HG03565 (cell line): Measurements from ENCODE around the gene PDCD6IP.
"Not testable (repeated sequence)": the region's sequence is repeated elsewhere in the genome, so short reads cannot be mapped to it uniquely, and the experiment has no call there.

Experiments
- ATAC-seq: cut with Tn5 transposase; IDR thresholded peaks from one replicate; pipeline ENCODE4 v1.9.1; 2021; ENCODE audit warnings: mild to moderate bottlenecking, moderate library complexity; ENCODE audit not compliant: unreplicated experiment

The PDCD6IP gene

DNA sequence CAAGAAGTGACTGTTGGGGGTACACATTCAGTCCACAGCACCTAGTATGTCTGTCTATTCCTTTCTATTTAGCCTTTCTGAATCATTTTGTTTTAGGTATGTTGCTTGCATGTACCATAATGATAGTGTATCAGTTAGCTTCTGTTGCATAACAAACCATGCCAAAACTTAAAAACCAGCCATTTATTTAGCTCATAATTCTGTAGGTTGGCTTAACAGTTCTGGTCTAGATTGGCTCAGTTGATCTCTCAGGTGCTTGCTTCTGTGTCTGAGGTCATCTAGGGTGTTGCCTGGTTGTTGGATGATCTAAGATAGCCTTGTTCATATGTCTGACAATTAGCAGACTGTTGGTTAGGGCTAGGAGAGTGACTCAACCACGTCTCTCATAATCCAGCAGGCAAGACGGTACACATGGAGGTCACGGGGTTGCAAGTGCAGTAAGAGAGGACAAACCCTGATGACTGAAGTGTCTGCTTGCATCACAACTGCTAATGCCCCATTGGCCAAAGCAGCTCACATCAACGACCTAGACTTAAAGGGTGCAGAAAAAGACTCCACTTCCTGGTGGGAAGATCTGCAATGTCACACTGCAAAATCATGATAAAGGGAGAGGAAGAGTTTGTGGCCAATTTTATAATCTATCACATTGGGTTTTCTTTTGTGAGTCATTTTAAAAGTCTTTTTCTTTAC is 6.8 kb upstream of the PDCD6IP start:
- ATAC-seq, result no peak

- ATAC-seq, result no peak
Measured at GRCh38 chr3:33792167-33792892, 6.1 kb upstream of the PDCD6IP start.

DNA sequence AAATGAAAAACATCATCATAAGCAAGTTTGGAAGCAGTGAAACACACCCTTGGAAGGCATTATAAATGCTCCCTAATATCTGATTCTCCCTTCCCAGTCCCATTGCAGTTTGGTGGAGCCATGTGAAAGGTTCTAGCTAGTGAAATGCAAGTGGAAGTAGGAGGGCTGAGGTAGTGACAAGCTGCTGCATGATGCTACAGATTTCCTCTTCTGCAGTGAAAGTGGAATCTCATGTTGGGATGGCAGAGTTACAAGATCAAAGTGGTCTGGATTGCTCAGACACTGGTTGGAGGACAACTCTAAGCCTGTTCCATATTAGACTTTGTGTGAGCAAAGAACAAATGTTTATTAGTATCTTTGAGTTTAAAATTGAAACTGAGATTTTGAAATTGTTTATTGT is 3.3 kb upstream of the PDCD6IP start:
- no peak for ATAC-seq

DNA sequence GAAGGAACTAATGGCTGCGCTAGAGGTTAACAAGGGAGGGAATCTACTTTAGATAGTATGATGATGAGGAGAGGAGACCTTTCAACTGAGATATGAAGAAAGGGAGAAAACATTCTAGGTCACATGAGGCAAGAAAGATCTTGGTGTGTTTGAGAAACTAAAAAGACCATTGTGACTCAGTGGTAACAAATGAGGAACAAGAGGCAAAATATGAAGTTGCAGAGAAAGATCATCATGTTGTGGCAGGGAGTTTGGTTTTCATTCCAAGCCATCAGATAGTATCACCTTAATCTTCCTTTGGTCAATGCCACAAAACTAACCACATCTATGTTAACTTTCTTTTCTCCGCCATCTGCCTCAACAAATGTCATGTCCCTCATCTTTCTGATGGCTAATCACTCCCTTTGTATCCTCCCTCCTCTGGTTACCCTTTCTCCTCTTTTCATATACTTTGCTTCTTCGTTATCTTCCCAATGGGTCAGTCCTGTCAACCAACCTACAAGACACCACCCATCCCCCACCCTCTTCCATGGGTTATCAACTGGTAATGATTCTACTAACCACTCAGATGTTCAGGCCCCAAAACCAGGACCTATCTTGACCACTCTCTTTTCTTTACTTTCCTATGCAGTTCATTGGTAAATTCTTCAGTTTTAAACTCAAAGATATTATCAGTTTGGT is 2.4 kb upstream of the PDCD6IP start:
- ATAC-seq, result no peak

DNA sequence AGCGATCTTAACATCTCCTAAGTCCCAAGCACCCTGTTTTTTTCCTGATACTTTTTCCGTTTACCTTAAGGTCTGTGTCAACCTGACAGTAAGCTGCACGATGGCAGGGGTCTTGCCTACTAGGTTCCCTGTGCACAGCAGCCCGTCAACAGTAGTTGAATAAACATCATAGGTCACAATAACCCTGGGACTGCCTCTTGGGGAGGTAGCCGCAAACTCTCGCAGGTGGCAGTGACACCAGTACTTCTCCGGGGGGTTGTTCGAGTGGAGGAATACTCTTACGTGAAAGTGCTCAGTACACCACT is 365 bp upstream of the PDCD6IP start:
- peak; percentile 32 for ATAC-seq

GRCh38 chr3:33799202-33799551 is 747 bp downstream of the PDCD6IP start:
- no peak for ATAC-seq

DNA sequence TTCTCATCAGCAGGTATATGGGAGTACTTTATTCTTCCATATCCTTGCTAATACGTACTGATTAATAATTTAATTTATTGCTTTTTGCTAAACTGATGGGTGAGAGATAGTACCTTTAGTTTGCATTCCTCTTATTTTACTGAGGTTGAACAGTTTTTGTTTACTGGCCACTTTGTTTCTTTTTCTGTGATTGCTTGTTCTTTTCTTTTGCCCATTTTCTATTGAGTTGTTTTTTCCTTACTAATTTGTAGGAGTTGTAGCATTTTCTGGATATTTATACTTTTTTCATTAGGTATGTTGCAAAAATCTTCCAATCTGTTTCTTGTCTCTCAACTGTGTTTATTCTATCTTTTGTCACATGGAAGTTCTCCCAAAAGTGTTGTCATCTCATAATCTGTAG is 4.8 kb downstream of the PDCD6IP start:
- ATAC-seq, result no peak

DNA sequence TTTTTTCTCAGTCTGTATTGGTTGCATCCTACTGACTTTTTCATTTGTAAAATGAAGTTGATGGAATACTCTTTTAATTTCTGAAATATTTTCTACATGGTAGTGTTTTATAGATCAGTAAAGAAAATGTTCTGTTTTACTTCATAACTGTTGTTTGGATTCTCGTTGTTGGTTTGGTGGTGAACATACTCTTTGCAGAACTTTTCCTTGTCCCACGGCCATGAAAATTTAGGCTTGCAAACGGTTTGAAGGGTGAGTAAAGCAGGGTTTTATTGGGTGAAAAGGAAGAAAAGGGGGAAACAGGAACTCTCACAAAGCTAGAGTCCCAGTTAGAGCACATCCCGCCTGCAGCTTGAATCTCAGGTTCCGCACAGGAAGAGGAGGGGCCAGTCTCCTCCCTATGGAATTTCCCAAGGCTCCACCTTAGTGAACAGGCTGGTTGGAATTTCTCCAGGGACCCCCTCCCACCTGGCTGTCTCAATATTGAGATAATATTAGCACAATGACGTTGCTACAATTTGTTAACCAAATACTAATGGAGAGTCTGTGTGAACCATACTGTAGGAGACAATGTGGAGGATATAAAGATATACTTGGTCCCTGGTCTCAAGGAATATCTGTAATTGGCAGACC is 5.6 kb downstream of the PDCD6IP start:
- no peak for ATAC-seq

- no peak for ATAC-seq
Measured at GRCh38 chr3:33807191-33807590, 8.8 kb downstream of the PDCD6IP start.

GRCh38 chr3:33808559-33808958 is 10.1 kb downstream of the PDCD6IP start:
- ATAC-seq, result no peak

- ATAC-seq, result no peak
Measured at GRCh38 chr3:33810545-33810944, 12.1 kb downstream of the PDCD6IP start.

GRCh38 chr3:33821989-33822388 is 23.6 kb downstream of the PDCD6IP start:
- ATAC-seq, result no peak

DNA sequence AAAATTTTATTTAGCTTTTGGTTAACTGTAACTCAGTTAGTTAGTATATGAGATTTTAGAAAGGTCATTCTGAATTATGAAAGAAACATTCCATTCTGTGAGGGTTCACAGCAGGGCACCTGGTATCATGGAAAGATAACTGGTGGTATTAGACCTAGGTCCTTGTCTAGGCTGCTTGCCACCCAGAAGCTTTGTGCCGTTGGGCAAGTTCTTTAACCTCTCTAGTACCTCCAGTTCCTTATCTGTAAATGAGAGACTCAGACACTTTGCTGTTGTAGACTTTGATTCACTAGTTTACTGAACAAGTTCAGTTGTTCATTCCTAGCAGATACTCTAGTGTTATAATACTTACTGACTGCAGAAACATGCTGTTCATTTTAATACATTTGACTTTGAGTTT is 25.4 kb downstream of the PDCD6IP start:
- no peak for ATAC-seq

DNA sequence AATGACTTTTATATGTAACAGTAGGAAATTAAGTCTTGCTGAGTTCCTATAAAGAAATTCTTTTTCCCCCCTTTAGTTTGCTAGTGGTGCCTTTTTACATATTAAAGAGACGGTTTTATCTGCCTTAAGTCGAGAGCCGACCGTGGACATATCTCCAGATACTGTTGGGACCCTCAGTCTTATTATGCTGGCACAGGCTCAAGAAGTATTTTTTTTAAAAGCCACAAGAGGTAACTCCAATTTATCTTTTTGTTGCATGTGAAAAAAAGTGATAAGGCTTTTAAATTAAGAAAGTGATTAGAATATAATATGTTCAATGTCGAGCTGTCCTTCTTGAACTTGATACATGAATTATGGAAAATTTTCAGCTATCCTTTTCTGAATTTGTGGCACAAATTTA is 26.7 kb downstream of the PDCD6IP start:
- no peak for ATAC-seq

- no peak for ATAC-seq
Measured at GRCh38 chr3:33826206-33826605, 27.8 kb downstream of the PDCD6IP start.

- no peak for ATAC-seq
Measured at GRCh38 chr3:33826688-33827087, 28.3 kb downstream of the PDCD6IP start.

DNA sequence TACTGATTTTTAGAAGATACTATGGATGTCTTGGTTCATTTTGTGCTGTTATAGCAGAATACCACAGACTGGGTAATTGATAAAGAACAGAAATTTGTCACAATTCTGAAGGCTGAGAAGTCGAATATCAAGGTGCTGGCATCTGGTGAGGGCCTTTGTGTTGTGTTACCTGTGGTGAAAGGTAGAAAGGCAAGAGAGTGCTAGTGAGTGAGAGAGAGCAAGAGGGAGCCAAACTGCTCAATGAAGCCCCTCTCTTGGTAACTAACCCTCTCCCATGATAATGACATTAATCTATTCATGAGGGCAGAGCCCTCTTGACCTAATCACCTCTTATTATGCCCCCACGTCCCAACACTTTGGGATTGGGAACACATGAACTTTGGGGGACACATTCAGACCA is 31.3 kb downstream of the PDCD6IP start:
- no peak for ATAC-seq

DNA sequence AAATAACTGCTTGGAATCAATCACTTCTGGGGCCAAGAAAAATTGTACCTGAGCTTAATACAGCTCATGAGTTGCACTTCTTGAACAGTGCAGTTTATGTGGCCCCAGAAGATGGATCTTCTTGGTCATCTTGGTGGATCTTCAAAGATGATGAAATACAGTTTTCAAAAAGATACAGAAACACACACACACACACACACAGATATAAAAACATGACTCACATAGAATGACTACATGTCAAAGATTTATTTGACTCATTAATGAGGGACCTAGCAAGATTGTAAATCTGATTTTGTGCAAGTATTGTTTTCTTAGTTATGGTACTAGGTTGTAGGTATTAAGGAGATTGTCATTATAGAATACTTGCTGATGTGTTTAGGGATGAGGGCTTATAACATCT is 32.6 kb downstream of the PDCD6IP start:
- ATAC-seq, result no peak

- ATAC-seq, result no peak
Measured at GRCh38 chr3:33833408-33834095, 35.1 kb downstream of the PDCD6IP start.

- ATAC-seq, result peak; percentile 35
Measured at GRCh38 chr3:33834096-33834453, 35.6 kb downstream of the PDCD6IP start.

- ATAC-seq, result not testable (repeated sequence)
Measured at GRCh38 chr3:33837182-33837581, 38.8 kb downstream of the PDCD6IP start.
